SK-N-MC (cell line): ENCODE measurements around the gene SLFN5.
A peak's percentile ranks its signal among the peaks of the same experiment; 100 is the strongest.
"Not testable (repeated sequence)": the region's sequence is repeated elsewhere in the genome, so short reads cannot be mapped to it uniquely, and the experiment has no call there.

ENCODE experiments used
- DNase-seq: peaks from one replicate; pipeline ENCODE4 v3.0.0-alpha.2; 2011; ENCODE audit warnings: low read depth, low spot score
- H3K27ac ChIP-seq: fragments of 200-600 bp; sonication (generic); 2 replicates; pipeline ENCODE4 v1.5.1; 2016; ENCODE audit warnings: mixed run types
- H3K36me3 ChIP-seq: fragments of 200-600 bp; sonication (generic); 2 replicates; pipeline ENCODE4 v1.6.1; 2017; ENCODE audit warnings: antibody characterized with exemption, low read length, mixed read lengths; ENCODE audit not compliant: insufficient read depth
- H3K4me3 ChIP-seq: fragments of 200-600 bp; sonication (generic); 2 replicates; pipeline ENCODE4 v1.5.1; 2016
- H3K9ac ChIP-seq: fragments of 200-600 bp; sonication (generic); 2 replicates; pipeline ENCODE4 v1.8.0; 2017; ENCODE audit warnings: mixed run types, mixed read lengths; ENCODE audit not compliant: insufficient read length
- H3K9me3 ChIP-seq: fragments of 200-600 bp; sonication (generic); 2 replicates; pipeline ENCODE4 v1.6.1; 2017; ENCODE audit warnings: low read depth, mild to moderate bottlenecking, antibody characterized with exemption, low read length, moderate library complexity, mixed read lengths
- EZH2 ChIP-seq: fragments of 200-600 bp; sonication (generic); IDR thresholded peaks from one replicate; pipeline ENCODE4 v1.6.1; 2017; ENCODE audit warnings: antibody characterized with exemption
- FOXP2 ChIP-seq: optimal IDR thresholded peaks from 2 replicates; pipeline ENCODE3; 2011; ENCODE audit warnings: mild to moderate bottlenecking, moderate library complexity; ENCODE audit not compliant: insufficient read depth; ENCODE audit errors: extremely low read length, control extremely low read depth
- POLR2AphosphoS5 ChIP-seq: IDR thresholded peaks from 2 replicates; pipeline ENCODE4 v1.6.1; 2012; ENCODE audit warnings: mild to moderate bottlenecking, low read depth, low read length, borderline replicate concordance

The SLFN5 gene

GRCh38 chr17:35242805-35243560 is at the start of gene SLFN5:
Gene SLFN5 (plus strand): TSS chr17:35243072. CDS start chr17:35258691, 15,619 bp downstream.
- Histone ChIP-seq H3K4me3 (peak within 1 kb of the TSS; percentile 86), H3K36me3 (0 out of 2 replicates have a peak, but pooled peaks cover 4% of the 10 kb centered on the region), H3K9ac (peak within 1 kb of the TSS; percentile 93), H3K27ac (peak within 1 kb of the TSS; percentile 89), H3K9me3 (no peaks in the 10 kb centered on the region)
- DNase-seq = peak; percentile 61
- TF ChIP-seq EZH2 (no peak), FOXP2 (peak; percentile 86), POLR2AphosphoS5 (peak; percentile 98)

DNA sequence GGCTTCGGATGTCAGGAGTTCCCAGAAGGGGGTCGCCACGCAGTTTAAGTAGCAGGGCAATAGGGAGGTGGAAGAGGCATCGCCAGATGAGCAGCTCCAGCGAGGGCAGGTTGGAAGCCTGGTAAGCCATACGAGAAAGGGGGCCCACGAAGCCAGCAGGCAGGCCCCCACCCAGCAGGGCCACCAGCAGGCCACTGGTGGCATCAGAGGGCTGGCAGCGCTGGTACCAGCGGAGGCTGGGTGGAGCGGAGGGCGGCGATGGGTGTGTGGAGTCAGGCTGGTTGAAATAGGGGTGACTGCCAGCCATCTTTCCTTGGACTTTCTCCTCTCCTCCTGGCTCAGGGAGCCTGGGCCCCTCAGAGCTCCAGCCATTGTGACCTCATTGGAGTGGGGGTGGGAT is 48.9 kb upstream of the SLFN5 start, which contains the start of gene SLC35G3:
Gene SLC35G3 (minus strand): TSS at position 393 of the 400 bp plus-strand sequence. CDS start 86 bp downstream, at position 307.
- H3K4me3 ChIP-seq, H3K27ac ChIP-seq, H3K9me3 ChIP-seq, H3K36me3 ChIP-seq, DNase-seq, H3K9ac ChIP-seq: not testable (repeated sequence)

DNA sequence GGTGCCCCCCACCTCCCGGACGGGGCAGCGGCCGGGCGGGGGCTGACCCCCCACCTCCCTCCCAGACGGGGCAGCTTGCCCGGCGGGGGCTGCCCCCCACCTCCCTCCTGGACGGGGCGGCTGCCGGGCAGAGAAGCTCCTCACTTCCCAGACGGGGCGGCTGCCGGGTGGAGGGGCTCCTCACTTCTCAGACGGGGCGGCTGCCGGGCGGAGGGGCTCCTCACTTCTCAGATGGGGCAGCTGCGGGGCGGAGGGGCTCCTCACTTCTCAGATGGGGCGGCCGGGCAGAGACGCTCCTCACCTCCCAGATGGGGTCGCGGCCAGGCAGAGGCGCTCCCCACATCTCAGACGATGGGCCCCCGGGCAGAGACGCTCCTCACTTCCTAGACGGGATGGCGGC is 47.8 kb upstream of the SLFN5 start:
- not testable (repeated sequence) for DNase-seq, H3K36me3 ChIP-seq, H3K9me3 ChIP-seq, H3K9ac ChIP-seq, H3K4me3 ChIP-seq, H3K27ac ChIP-seq

- not testable (repeated sequence) for H3K9ac ChIP-seq, H3K4me3 ChIP-seq, H3K36me3 ChIP-seq, DNase-seq, H3K9me3 ChIP-seq, H3K27ac ChIP-seq
These were observed 40.3 kb upstream of the SLFN5 start for GRCh38 chr17:35202582-35202981.

DNA sequence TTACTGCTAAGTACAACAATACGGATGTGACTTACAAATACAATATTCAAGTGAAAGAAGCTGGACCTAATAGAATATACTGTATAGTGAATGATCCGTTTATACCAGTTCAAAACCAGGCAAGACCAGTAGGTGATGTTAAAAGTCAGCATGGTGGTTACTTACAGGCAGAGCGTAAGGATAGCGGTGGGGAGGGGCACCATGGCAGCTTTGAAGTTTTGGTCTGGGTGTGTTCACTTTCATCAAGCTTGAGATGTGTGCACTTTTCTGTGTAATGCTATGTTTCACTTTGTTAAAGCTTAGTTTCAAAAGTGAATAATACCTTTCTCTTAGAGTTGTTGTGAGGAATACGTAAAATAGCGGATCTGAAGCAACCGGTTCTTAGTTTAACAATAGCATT is 32.1 kb upstream of the SLFN5 start:
- Histone ChIP-seq H3K4me3 (no peak overlapping the region), H3K27ac (no peak overlapping the region), H3K9me3 (no peaks in the 10 kb centered on the region), H3K9ac (no peak overlapping the region), H3K36me3 (no peaks in the 10 kb centered on the region)
- TF ChIP-seq EZH2 (no peak), POLR2AphosphoS5 (no peak), FOXP2 (no peak)
- no peak for DNase-seq

GRCh38 chr17:35212668-35213067 is 30.2 kb upstream of the SLFN5 start:
- H3K36me3 ChIP-seq = no peaks in the 10 kb centered on the region
- no peaks in the 10 kb centered on the region for H3K9me3 ChIP-seq
- no peak overlapping the region for H3K4me3 ChIP-seq
- DNase-seq = no peak
- TF ChIP-seq FOXP2 = no peak
- no peak for TF ChIP-seq EZH2
- TF ChIP-seq POLR2AphosphoS5 = no peak
- H3K27ac ChIP-seq = no peak overlapping the region
- H3K9ac ChIP-seq = no peak overlapping the region

GRCh38 chr17:35213412-35213940 is 29.4 kb upstream of the SLFN5 start:
- Histone ChIP-seq H3K36me3 (no peaks in the 10 kb centered on the region), H3K9ac (no peak overlapping the region), H3K9me3 (no peaks in the 10 kb centered on the region), H3K4me3 (no peak overlapping the region), H3K27ac (no peak overlapping the region)
- TF ChIP-seq POLR2AphosphoS5 = no peak
- no peak for TF ChIP-seq EZH2
- TF ChIP-seq FOXP2 = no peak
- DNase-seq = no peak

GRCh38 chr17:35214192-35214591 is 28.7 kb upstream of the SLFN5 start:
- Histone ChIP-seq H3K4me3 (no peak overlapping the region), H3K36me3 (no peaks in the 10 kb centered on the region), H3K9me3 (no peaks in the 10 kb centered on the region), H3K27ac (no peak overlapping the region), H3K9ac (no peak overlapping the region)
- DNase-seq = peak; percentile 35
- no peak for TF ChIP-seq FOXP2
- TF ChIP-seq EZH2 = no peak
- TF ChIP-seq POLR2AphosphoS5 = no peak; the same call in 1 of the 2 replicates

DNA sequence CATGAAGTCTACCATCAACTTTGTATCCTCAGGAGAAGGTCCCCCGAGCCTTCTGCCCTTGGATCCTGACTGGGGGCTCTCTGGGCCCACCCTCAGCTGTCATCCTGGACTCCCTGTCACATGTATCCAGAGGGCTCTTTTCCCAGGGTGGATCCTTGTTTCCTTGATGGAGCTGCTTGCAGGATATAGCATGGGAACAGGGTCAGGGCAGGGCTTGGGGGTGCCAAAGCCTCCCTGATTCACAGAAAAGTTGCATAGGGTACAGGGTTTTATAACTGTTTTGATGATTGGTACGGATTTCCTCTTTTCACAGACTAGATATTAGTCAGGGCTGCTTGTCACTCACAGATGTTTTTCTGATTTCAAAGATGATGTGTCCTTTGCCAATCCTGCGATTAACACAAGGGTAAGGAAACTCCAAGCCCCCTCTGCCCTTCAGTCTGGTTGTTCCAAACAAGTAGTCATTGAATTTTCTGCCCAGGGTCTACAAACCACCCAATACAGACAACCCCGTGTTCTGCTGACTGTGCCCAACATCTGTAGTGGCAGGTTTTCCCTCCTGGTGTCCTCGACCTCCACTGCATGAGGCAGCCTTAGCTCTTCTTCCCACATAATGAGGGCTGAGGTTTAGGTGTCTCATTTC is 28.1 kb upstream of the SLFN5 start:
- no peaks in the 10 kb centered on the region for H3K36me3 ChIP-seq
- no peak overlapping the region for H3K4me3 ChIP-seq
- no peak for TF ChIP-seq POLR2AphosphoS5
- no peak overlapping the region for H3K9ac ChIP-seq
- no peak overlapping the region for H3K27ac ChIP-seq
- no peaks in the 10 kb centered on the region for H3K9me3 ChIP-seq
- DNase-seq = no peak
